HepG2 (cell line): ENCODE results near the gene EDC3. TPM values are rescaled to one million over a fixed set of nuclear protein-coding genes. Genes with fewer than 3 reads are reported as not detected.

Experiments
- BRF2 ChIP-seq: sonication (generic); formaldehyde crosslinking; IDR thresholded peaks from 2 replicates; pipeline ENCODE4 v1.8.1; 2022; ENCODE audit warnings: mild to moderate bottlenecking, missing genetic modification reagents
- HCFC1 ChIP-seq: fragments of 150-350 bp; IDR thresholded peaks from 2 replicates; pipeline ENCODE4 v1.6.1; 2014; ENCODE audit warnings: low read depth, low read length
- IRF1 ChIP-seq: sonication (generic); formaldehyde crosslinking; IDR thresholded peaks from 2 replicates; pipeline ENCODE4 v1.4.0; 2020; ENCODE audit warnings: low read depth, mild to moderate bottlenecking, missing genetic modification reagents
- JDP2 ChIP-seq: sonication (generic); formaldehyde crosslinking; IDR thresholded peaks from 2 replicates; pipeline ENCODE4 v1.8.1; 2022; ENCODE audit warnings: missing genetic modification reagents, borderline replicate concordance
- KDM5B ChIP-seq: sonication (generic); formaldehyde crosslinking; IDR thresholded peaks from 2 replicates; pipeline ENCODE4 v1.4.0; 2020; ENCODE audit warnings: missing genetic modification reagents, mild to moderate bottlenecking, borderline replicate concordance
- MYNN ChIP-seq: sonication (generic); formaldehyde crosslinking; IDR thresholded peaks from 2 replicates; pipeline ENCODE4 v1.4.0; 2020; ENCODE audit warnings: mild to moderate bottlenecking, low read depth, missing genetic modification reagents
- NFATC3 ChIP-seq: sonication (generic); formaldehyde crosslinking; IDR thresholded peaks from 2 replicates; pipeline ENCODE4 v1.5.1; 2020; ENCODE audit warnings: mild to moderate bottlenecking, missing genetic modification reagents
- PLRG1 ChIP-seq: fragments of 450-650 bp; conservative IDR thresholded peaks from 2 replicates; pipeline ENCODE4 v1.6.1; 2016
- RXRA ChIP-seq: sonication (generic); formaldehyde crosslinking; IDR thresholded peaks from 2 replicates; pipeline ENCODE4 v1.5.1; 2020; ENCODE audit warnings: missing genetic modification reagents
- SRF ChIP-seq: IDR thresholded peaks from 2 replicates; pipeline ENCODE4 v1.6.1; 2011; ENCODE audit warnings: mild to moderate bottlenecking, low read depth, low read length, moderate library complexity
- ZNF30 ChIP-seq: sonication (generic); formaldehyde crosslinking; IDR thresholded peaks from 2 replicates; pipeline ENCODE4 v1.5.0; 2020; ENCODE audit warnings: mild to moderate bottlenecking, missing genetic modification reagents
- ZNF430 ChIP-seq: sonication (generic); formaldehyde crosslinking; IDR thresholded peaks from 2 replicates; pipeline ENCODE4 v1.9.0; 2021; ENCODE audit warnings: mild to moderate bottlenecking, missing genetic modification reagents
- ZNF597 ChIP-seq: sonication (generic); formaldehyde crosslinking; IDR thresholded peaks from 2 replicates; pipeline ENCODE4 v1.5.0; 2020; ENCODE audit warnings: missing genetic modification reagents
- ZNF605 ChIP-seq: sonication (generic); formaldehyde crosslinking; IDR thresholded peaks from 2 replicates; pipeline ENCODE4 v1.8.0; 2022; ENCODE audit warnings: mild to moderate bottlenecking, missing genetic modification reagents
- ZNF629 ChIP-seq: sonication (generic); formaldehyde crosslinking; conservative IDR thresholded peaks from 2 replicates; pipeline ENCODE4 v1.5.0; 2020; ENCODE audit warnings: missing genetic modification reagents
- ZNF761 ChIP-seq: sonication (generic); formaldehyde crosslinking; conservative IDR thresholded peaks from 2 replicates; pipeline ENCODE4 v1.4.0; 2020; ENCODE audit warnings: mild to moderate bottlenecking, missing genetic modification reagents
- ZNF839 ChIP-seq: sonication (generic); formaldehyde crosslinking; IDR thresholded peaks from 2 replicates; pipeline ENCODE4 v1.4.0; 2020; ENCODE audit warnings: missing genetic modification reagents, mild to moderate bottlenecking, borderline replicate concordance
- polyA plus RNA-seq, 8 experiments: library from polyadenylated mRNA; depleted of rRNA in 3 of 8; stranded (reverse) in 7 of 8; unstranded in 1 of 8; fragments of >200 nt; fragmentation: Illumina TruSeq in 4 of 8; extraction: Trizol in 4 of 8; gene quantifications; 2 replicates each; pipeline versions ENCODE4 v1.2.1 to v1.2.3, GENCODE V29; 2011 to 2016; ENCODE audit warnings: low read depth in 4 of 8, missing spikeins in 1 of 8, mixed read lengths in 1 of 8; ENCODE audit not compliant: insufficient read depth in 1 of 8
- total RNA-seq, 5 experiments: library from RNA; depleted of rRNA; stranded (reverse); fragments of >200 nt; fragmentation: Illumina TruSeq; extraction: Trizol; gene quantifications; 2 replicates each; pipeline ENCODE4 v1.2.3, GENCODE V29; 2016; ENCODE audit warnings: low read depth in 1 of 5
- TF ChIP-seq, protein P1 (sequence below): sonication (generic); formaldehyde crosslinking; IDR thresholded peaks from 2 replicates; pipeline ENCODE4 v1.4.0; 2020; ENCODE audit warnings: mild to moderate bottlenecking, missing genetic modification reagents
- TF ChIP-seq, protein P2 (sequence below), 2 experiments: IDR thresholded peaks; 2 replicates each; pipeline ENCODE4 v1.6.1; 2011 to 2012; ENCODE audit warnings: low read length in 2 of 2, borderline replicate concordance in 1 of 2, low read depth in 1 of 2, mild to moderate bottlenecking in 1 of 2, moderate library complexity in 1 of 2
- TF ChIP-seq, protein P3 (sequence below): sonication (generic); formaldehyde crosslinking; IDR thresholded peaks from 2 replicates; pipeline ENCODE4 v1.5.0; 2020; ENCODE audit warnings: mild to moderate bottlenecking, missing genetic modification reagents

Gene EDC3
- total and polyA plus RNA-seq, 2 of the 13 experiments (the other 11 are each of a cell fraction or from before 2014, with no cell fraction given): 17.4 to 32.0 TPM

DNA sequence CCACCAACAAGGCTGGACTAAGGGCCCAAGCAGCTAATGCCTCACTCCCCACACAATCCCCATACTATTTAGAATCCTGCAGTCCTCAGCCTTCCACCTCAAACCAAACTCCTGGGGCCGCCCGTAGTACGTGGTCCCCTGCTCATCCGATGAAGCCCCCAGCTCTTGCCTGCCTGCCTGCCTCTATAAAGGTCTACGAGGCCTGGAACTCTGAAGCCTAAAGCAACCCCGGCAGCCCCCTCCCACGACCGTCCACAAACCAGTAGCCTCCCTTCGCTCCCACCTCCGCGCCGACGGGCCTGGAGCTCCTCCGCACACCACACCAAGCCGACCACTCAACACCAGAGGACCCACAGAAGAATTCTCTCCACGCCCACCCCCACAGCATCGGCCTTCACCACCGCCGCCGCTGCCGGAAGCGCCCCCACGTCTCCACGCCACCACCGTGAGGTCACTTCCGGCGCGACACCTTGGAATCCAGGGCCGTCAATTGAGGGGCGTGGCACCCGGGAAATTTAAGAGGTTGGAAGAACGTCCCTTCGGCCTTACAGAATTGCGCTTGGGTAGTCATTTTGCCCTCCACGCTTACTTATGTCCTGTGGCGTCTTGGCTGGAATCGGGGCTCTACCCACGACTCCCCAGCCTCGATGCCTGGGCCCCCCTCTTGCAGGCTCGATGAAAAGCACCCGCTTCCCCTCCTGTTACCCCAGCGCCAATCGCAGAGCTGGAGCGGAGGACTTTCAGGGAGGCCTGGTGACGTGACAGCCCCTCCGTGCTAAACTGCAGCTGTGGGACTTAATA is at the start of gene EDC3 (continued):
- TF ChIP-seq, protein P1, sequence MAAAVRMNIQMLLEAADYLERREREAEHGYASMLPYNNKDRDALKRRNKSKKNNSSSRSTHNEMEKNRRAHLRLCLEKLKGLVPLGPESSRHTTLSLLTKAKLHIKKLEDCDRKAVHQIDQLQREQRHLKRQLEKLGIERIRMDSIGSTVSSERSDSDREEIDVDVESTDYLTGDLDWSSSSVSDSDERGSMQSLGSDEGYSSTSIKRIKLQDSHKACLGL (CRISPR knock-in tag): peak; percentile 41; the same call in 1 of the 2 replicates
- TF ChIP-seq PLRG1 (no peak), SRF (0 out of 2 replicates have a peak, but pooled peaks have one; percentile 36), BRF2 (peak; percentile 75; the same call in 1 of the 2 replicates), ZNF761 (CRISPR knock-in tag) (no peak), ZNF605 (CRISPR knock-in tag) (peak; percentile 95), ZNF30 (CRISPR knock-in tag) (no peak), RXRA (CRISPR knock-in tag) (peak; percentile 37), MYNN (CRISPR knock-in tag) (no peak), ZNF839 (CRISPR knock-in tag) (0 out of 2 replicates have a peak, but pooled peaks have one; percentile 29), NFATC3 (CRISPR knock-in tag) (no peak), ZNF430 (CRISPR knock-in tag) (peak; percentile 97), HCFC1 (peak; percentile 64), ZNF597 (no peak), ZNF629 (CRISPR knock-in tag) (no peak), KDM5B (CRISPR knock-in tag) (peak; percentile 76; the same call in 1 of the 2 replicates), IRF1 (no peak), JDP2 (CRISPR knock-in tag) (no peak)
- TF ChIP-seq, protein P2, sequence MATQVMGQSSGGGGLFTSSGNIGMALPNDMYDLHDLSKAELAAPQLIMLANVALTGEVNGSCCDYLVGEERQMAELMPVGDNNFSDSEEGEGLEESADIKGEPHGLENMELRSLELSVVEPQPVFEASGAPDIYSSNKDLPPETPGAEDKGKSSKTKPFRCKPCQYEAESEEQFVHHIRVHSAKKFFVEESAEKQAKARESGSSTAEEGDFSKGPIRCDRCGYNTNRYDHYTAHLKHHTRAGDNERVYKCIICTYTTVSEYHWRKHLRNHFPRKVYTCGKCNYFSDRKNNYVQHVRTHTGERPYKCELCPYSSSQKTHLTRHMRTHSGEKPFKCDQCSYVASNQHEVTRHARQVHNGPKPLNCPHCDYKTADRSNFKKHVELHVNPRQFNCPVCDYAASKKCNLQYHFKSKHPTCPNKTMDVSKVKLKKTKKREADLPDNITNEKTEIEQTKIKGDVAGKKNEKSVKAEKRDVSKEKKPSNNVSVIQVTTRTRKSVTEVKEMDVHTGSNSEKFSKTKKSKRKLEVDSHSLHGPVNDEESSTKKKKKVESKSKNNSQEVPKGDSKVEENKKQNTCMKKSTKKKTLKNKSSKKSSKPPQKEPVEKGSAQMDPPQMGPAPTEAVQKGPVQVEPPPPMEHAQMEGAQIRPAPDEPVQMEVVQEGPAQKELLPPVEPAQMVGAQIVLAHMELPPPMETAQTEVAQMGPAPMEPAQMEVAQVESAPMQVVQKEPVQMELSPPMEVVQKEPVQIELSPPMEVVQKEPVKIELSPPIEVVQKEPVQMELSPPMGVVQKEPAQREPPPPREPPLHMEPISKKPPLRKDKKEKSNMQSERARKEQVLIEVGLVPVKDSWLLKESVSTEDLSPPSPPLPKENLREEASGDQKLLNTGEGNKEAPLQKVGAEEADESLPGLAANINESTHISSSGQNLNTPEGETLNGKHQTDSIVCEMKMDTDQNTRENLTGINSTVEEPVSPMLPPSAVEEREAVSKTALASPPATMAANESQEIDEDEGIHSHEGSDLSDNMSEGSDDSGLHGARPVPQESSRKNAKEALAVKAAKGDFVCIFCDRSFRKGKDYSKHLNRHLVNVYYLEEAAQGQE (IDR thresholded peaks at IDR 0.05; ENCODE audit: borderline replicate concordance in 1 of 2, low read depth in 1 of 2, low read length in 2 of 2): no peak
- TF ChIP-seq, protein P3, sequence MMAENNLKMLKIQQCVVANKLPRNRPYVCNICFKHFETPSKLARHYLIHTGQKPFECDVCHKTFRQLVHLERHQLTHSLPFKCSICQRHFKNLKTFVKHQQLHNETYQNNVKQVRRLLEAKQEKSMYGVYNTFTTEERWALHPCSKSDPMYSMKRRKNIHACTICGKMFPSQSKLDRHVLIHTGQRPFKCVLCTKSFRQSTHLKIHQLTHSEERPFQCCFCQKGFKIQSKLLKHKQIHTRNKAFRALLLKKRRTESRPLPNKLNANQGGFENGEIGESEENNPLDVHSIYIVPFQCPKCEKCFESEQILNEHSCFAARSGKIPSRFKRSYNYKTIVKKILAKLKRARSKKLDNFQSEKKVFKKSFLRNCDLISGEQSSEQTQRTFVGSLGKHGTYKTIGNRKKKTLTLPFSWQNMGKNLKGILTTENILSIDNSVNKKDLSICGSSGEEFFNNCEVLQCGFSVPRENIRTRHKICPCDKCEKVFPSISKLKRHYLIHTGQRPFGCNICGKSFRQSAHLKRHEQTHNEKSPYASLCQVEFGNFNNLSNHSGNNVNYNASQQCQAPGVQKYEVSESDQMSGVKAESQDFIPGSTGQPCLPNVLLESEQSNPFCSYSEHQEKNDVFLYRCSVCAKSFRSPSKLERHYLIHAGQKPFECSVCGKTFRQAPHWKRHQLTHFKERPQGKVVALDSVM: peak; percentile 26; the same call in 1 of the 2 replicates
